ENCODE data around the gene RTN4RL1.
"Not testable (repeated sequence)": the region's sequence is repeated elsewhere in the genome, so short reads cannot be mapped to it uniquely, and the experiment has no call there.

Gene RTN4RL1

GRCh38 chr17:1898332-1898731 lies 126.8 kb downstream of the RTN4RL1 start:
- Histone ChIP-seq H3K27me3 (ENCODE audit: control insufficient read depth, insufficient read depth, low read length) (peaks cover 4% of the 10 kb centered on the region), H3K4me3 (ENCODE audit: low read length) (no peak overlapping the region), H3K9ac (ENCODE audit: low read length) (no peak overlapping the region), H3K36me3 (ENCODE audit: control insufficient read depth, low read depth, low read length) (peaks cover 42% of the 10 kb centered on the region), H3K9me3 (ENCODE audit: control insufficient read depth, low read depth, low read length) (no peaks in the 10 kb centered on the region), H3K4me1 (ENCODE audit: control insufficient read depth, low read depth, low read length) (no peaks in the 10 kb centered on the region), H3K27ac (ENCODE audit: low read length) (no peak overlapping the region)

- no peaks in the 10 kb centered on the region for H3K4me1 ChIP-seq (ENCODE audit: control insufficient read depth, low read depth, low read length)
- peaks cover 53% of the 10 kb centered on the region for H3K36me3 ChIP-seq (ENCODE audit: control insufficient read depth, low read depth, low read length)
- no peaks in the 10 kb centered on the region for H3K9me3 ChIP-seq (ENCODE audit: control insufficient read depth, low read depth, low read length)
- no peak overlapping the region for H3K4me3 ChIP-seq (ENCODE audit: low read length)
- H3K9ac ChIP-seq (ENCODE audit: low read length): no peak overlapping the region
- no peak overlapping the region for H3K27ac ChIP-seq (ENCODE audit: low read length)
- no peaks in the 10 kb centered on the region for H3K27me3 ChIP-seq (ENCODE audit: control insufficient read depth, insufficient read depth, low read length)
Measured at GRCh38 chr17:1897105-1897656, 128.0 kb downstream of the RTN4RL1 start.

DNA sequence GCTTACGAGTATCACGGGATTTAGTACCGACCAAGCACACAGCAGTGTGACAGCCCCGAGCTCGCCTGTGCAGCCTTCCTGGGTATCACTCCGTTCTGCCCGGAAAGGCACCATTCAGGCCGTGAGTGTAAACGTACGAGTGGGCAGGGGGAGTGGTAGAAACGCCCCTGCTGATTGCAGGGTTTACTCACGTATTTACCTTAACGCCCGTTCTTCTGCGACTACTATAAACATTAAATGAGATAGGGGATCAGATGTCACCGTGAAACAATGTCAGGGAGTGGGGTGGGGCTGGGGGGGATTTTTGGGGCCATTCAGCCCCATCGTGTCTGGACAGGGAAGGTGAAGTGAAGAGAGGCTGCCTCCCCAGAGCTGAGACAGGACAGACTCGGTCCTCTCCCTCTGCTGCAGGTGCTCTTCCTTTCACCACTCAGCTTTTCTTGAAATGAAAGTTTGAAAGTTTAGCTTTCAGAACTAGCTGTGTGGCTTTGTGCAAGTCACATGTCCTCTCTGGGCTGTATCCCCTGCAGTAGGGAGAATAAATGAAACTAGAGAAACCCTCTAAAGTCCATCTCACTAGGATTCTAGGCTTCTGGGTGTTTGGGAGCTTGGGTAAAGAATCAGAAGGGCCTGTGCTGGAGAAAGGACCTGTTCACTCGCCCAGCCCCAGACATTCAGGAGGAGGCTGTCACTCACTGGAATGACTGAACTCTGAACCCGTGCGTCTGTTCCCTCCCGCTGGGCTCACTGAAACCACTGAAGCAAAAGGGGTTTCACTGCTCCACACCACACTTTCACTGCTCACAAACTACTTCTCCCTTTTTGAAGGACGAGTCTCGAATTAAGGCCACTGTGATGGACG lies 128.7 kb downstream of the RTN4RL1 start:
- Histone ChIP-seq H3K36me3 (ENCODE audit: control insufficient read depth, low read depth, low read length) (peaks cover 58% of the 10 kb centered on the region), H3K27me3 (ENCODE audit: control insufficient read depth, insufficient read depth, low read length) (no peaks in the 10 kb centered on the region), H3K9me3 (ENCODE audit: control insufficient read depth, low read depth, low read length) (no peaks in the 10 kb centered on the region), H3K4me1 (ENCODE audit: control insufficient read depth, low read depth, low read length) (no peaks in the 10 kb centered on the region), H3K27ac (ENCODE audit: low read length) (no peak overlapping the region), H3K9ac (ENCODE audit: low read length) (no peak overlapping the region), H3K4me3 (ENCODE audit: low read length) (no peak overlapping the region)

DNA sequence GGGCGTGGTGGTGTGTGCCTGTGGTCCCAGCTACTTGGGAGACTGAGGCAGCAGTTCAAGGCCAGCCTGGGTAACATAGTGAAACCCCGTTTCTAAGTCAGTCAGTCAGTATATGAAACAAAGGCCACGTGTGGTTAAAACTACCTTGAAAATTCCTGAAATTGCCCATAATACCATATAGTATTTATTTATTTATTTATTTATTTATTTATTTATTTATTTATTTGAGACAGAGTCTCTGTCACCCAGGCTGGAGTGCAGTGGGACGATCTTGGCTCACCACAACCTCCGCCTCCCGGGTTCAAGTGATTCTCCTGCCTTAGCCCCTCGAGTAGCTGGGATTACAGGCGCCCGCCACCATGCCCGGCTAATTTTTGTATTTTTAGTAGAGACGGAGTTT lies 129.7 kb downstream of the RTN4RL1 start:
- H3K9me3 ChIP-seq (ENCODE audit: control insufficient read depth, low read depth, low read length); H3K9ac ChIP-seq (ENCODE audit: low read length); H3K4me1 ChIP-seq (ENCODE audit: control insufficient read depth, low read depth, low read length); H3K27me3 ChIP-seq (ENCODE audit: control insufficient read depth, insufficient read depth, low read length); H3K27ac ChIP-seq (ENCODE audit: low read length); H3K4me3 ChIP-seq (ENCODE audit: low read length): not testable (repeated sequence)
- H3K36me3 ChIP-seq (ENCODE audit: control insufficient read depth, low read depth, low read length): peaks cover 65% of the 10 kb centered on the region

DNA sequence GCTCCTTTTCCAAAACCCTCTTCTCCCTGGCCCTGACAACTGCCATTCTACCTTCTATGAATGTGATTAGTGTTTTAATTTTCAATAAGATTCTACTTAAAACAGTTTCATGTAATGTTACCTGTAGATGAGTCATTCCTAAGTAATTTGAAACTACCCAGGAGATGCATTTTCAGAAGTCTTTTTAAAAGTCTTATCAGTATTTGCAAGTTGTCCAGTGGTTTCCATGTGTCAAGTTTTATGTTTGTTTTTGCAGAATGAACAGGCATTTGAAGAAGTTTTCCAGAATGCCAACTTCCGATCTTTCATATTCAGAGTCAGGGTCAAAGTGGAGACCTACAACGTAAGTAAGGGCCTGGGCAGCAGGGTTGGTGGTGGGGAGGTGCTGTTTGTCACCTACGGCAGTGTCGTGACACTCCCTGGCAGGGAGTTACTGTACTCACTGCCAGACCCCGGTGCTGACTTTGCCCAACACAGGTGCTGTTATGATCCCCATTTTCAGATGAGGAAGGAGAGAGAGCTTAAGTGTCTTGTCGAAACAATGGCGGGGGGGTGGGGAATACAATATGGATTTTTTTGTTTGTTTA lies 130.3 kb downstream of the RTN4RL1 start:
- H3K27ac ChIP-seq (ENCODE audit: low read length): no peak overlapping the region
- no peaks in the 10 kb centered on the region for H3K4me1 ChIP-seq (ENCODE audit: control insufficient read depth, low read depth, low read length)
- no peak overlapping the region for H3K4me3 ChIP-seq (ENCODE audit: low read length)
- H3K27me3 ChIP-seq (ENCODE audit: control insufficient read depth, insufficient read depth, low read length): no peaks in the 10 kb centered on the region
- H3K9me3 ChIP-seq (ENCODE audit: control insufficient read depth, low read depth, low read length): no peaks in the 10 kb centered on the region
- H3K36me3 ChIP-seq (ENCODE audit: control insufficient read depth, low read depth, low read length): peaks cover 68% of the 10 kb centered on the region
- no peak overlapping the region for H3K9ac ChIP-seq (ENCODE audit: low read length)

GRCh38 chr17:1890758-1891450 lies 134.2 kb downstream of the RTN4RL1 start:
- H3K36me3 ChIP-seq (ENCODE audit: control insufficient read depth, low read depth, low read length): peaks cover 66% of the 10 kb centered on the region
- H3K4me3 ChIP-seq (ENCODE audit: low read length): no peak overlapping the region
- no peak overlapping the region for H3K27ac ChIP-seq (ENCODE audit: low read length)
- H3K27me3 ChIP-seq (ENCODE audit: control insufficient read depth, insufficient read depth, low read length): no peaks in the 10 kb centered on the region
- no peak overlapping the region for H3K9ac ChIP-seq (ENCODE audit: low read length)
- H3K9me3 ChIP-seq (ENCODE audit: control insufficient read depth, low read depth, low read length): no peaks in the 10 kb centered on the region
- H3K4me1 ChIP-seq (ENCODE audit: control insufficient read depth, low read depth, low read length): no peaks in the 10 kb centered on the region

- Histone ChIP-seq H3K36me3 (ENCODE audit: control insufficient read depth, low read depth, low read length) (peaks cover 73% of the 10 kb centered on the region), H3K9ac (ENCODE audit: low read length) (no peak overlapping the region), H3K27ac (ENCODE audit: low read length) (no peak overlapping the region), H3K4me1 (ENCODE audit: control insufficient read depth, low read depth, low read length) (no peaks in the 10 kb centered on the region), H3K27me3 (ENCODE audit: control insufficient read depth, insufficient read depth, low read length) (no peaks in the 10 kb centered on the region), H3K9me3 (ENCODE audit: control insufficient read depth, low read depth, low read length) (no peaks in the 10 kb centered on the region), H3K4me3 (ENCODE audit: low read length) (no peak overlapping the region)
Measured at GRCh38 chr17:1888741-1889140, 136.4 kb downstream of the RTN4RL1 start.
